GM12872 (cell line): Measurements from ENCODE around the gene CDC37L1.

Source experiments
- TF ChIP-seq, protein P1 (sequence below): IDR thresholded peaks from 3 replicates; pipeline ENCODE4 v1.5.1; 2011; ENCODE audit warnings: low read depth, mild to moderate bottlenecking, low read length, moderate library complexity; ENCODE audit not compliant: insufficient read depth

The CDC37L1 gene

DNA sequence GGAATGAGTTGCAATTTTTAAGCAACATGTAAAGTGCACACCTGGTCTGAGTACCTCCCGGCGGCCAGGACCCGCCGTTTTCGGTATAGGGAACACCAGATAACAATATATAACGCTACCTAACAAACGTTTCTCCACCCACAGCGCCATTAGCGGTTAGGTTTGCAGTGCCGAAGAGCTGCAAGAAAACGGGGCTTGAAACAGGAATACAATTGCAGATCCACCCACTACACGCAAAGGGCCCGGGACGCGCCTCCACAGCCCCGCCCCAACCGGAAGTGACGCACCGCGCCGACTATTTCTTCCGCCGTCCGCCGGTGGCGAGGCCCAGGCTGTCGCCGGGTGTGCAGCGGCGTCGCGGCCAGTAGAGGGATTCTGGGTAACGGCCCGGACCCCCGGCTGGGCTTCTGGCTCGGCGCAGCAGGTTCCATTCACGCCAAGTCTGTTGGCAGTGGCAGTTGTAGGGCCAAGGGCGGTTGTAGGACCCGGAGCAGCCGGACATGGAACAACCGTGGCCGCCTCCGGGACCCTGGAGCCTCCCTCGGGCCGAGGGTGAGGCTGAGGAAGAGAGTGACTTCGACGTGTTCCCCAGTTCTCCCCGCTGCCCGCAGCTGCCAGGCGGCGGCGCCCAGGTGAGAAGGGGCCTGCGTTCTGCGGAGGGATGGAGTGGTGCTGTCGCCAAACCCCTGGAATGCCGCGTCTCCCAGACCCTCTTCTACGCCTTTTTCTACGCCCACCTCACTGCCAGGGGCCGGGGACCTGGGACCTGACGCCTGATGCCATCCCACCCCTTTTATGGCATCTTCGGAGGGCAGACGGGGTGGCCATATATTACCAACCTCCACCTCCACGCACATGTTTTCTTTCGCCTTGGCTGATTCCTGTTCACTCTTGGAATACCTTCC lies at the start of gene CDC37L1:
TSS of gene CDC37L1 (plus strand) at position 302 of the 905 bp plus-strand sequence. CDS start at position 501, 199 bp downstream.
- TF ChIP-seq, protein P1, sequence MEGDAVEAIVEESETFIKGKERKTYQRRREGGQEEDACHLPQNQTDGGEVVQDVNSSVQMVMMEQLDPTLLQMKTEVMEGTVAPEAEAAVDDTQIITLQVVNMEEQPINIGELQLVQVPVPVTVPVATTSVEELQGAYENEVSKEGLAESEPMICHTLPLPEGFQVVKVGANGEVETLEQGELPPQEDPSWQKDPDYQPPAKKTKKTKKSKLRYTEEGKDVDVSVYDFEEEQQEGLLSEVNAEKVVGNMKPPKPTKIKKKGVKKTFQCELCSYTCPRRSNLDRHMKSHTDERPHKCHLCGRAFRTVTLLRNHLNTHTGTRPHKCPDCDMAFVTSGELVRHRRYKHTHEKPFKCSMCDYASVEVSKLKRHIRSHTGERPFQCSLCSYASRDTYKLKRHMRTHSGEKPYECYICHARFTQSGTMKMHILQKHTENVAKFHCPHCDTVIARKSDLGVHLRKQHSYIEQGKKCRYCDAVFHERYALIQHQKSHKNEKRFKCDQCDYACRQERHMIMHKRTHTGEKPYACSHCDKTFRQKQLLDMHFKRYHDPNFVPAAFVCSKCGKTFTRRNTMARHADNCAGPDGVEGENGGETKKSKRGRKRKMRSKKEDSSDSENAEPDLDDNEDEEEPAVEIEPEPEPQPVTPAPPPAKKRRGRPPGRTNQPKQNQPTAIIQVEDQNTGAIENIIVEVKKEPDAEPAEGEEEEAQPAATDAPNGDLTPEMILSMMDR: peak; percentile 66

DNA sequence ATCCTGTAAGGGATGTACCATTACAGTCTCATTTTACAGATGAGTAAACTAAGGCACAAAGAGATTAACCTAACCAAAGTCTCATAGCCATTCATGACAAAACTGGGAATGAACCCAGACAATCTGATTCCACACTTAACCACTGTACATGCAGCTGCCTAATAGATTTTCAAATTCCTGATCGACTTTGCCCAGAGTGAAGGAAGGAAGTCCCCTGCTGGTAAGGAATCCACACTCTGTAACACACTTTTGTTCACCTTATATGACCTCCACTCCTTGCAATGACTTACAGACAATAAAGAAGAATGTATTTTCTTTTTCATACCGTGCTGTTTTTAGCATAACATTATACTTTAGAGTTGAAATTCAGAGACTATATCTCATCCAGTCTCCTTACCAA lies 48.5 kb upstream of the CDC37L1 start:
- TF ChIP-seq, protein P1: no peak

DNA sequence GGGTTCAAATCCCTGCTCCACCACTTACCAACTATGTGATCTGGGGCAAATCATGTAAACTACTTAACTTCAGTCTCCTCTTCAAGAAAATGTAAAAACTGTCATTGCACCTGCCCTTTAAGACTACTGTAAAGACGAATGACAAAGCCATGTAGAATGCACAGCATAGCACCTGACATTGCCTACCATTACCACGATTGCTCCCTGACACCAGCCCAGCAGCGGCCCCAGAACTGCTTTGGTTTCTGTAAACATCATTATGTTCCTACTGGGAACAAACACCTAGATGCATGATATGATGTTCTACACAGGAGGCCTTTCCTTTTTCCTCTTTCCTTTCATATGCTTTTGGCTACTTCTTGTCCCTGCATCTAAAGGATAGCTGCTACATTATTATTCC lies 40.4 kb upstream of the CDC37L1 start:
- TF ChIP-seq, protein P1: no peak

DNA sequence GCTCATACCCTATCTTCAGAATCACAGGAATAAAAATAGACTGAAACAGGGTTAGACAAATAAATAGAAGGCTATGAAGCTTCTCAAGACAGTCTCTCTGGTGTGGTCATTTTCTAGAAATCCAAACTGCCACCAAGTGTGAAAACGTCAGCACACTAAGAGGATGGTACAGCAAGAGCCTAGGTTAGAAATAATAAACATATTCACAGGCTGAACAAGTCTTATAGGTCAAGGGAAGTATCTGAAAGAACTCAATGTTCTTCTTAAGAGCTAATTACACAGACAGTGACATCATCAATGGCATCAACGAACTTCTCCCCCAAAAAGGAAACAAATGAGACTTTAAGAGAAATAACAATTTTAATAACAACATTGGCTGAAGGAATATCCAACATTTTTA lies 39.9 kb upstream of the CDC37L1 start:
- TF ChIP-seq, protein P1: no peak

DNA sequence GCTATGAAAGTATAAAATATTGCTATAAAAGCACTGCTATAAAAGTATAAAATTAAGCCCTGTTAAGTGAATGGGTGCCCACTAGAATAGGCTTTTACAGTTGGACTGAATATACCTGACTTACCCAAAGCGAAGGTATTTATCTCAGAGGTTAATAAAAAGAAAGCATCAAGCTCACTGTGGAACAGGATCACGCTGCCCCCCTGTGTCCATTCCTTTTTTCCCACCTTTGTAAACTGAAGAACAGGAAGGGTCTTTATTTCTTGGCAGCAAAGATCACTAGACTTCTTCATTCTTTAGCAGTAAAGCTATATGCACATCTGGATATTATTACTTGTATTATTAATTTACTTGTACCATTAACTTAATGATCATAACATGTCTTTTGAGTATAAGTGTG lies 39.3 kb upstream of the CDC37L1 start:
- TF ChIP-seq, protein P1: peak; percentile 34; the same call in 2 of the 3 replicates

DNA sequence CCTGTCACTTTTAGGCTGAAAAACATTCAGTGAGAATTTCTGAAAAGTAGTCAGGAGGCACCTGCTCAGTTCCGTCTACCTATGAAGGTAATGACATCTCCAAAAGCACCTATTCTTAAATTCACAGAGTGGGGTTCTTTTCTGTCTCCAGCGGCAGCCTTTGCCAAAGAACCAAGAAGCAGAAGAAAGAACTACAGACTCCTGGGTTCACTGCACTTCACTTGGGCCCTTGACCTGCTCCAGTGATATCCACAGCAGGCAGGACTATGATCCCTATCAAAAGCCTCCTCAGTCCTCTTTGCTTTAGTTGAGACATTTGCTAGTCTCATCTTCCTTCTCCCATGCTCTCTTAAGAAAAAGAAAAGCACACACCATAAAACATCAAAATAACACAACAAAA lies 37.0 kb upstream of the CDC37L1 start:
- TF ChIP-seq, protein P1: no peak

DNA sequence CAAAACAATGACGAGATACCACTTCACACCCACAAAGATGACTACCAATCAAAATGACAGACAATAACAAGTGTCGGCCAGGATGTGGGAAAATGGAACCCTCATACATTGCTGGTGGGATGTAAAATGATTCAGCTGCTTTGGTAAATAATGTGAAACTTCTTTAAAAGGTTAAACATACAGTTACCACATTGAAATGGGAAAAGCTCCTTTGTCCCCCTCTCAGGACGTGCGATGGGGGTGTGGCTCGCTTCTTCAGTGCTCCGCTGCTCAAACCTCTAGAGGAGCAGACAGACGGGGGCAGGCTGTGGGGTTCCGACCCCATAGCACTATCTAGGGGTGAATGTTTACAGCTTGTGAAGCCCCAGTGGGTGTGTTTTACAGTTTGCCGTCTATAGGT lies 25.3 kb upstream of the CDC37L1 start:
- TF ChIP-seq, protein P1: no peak
